NCI-H526 (cell line): ENCODE data around the gene RPRD2.
A peak's percentile ranks its signal among the peaks of the same experiment; 100 is the strongest.

ENCODE experiments used
- DNase-seq, 2 experiments: peaks; one replicate each; lab custom pipeline; 2025; lab: John Stamatoyannopoulos, UW

The RPRD2 gene

GRCh38 chr1:150514913-150515327, 151.0 kb downstream of the RPRD2 start:
- no peak for DNase-seq

- peak; percentile 98 to 100 for DNase-seq
Measured at GRCh38 chr1:150515328-150516049, 151.5 kb downstream of the RPRD2 start, which contains the start of gene FALEC. Gene FALEC, plus strand, starts transcription at chr1:150515752.

- peak; percentile 96 for DNase-seq
Measured at GRCh38 chr1:150516050-150516591, 152.2 kb downstream of the RPRD2 start.

- DNase-seq = peak; percentile 97
Measured at GRCh38 chr1:150516616-150517015, 152.7 kb downstream of the RPRD2 start.

DNA sequence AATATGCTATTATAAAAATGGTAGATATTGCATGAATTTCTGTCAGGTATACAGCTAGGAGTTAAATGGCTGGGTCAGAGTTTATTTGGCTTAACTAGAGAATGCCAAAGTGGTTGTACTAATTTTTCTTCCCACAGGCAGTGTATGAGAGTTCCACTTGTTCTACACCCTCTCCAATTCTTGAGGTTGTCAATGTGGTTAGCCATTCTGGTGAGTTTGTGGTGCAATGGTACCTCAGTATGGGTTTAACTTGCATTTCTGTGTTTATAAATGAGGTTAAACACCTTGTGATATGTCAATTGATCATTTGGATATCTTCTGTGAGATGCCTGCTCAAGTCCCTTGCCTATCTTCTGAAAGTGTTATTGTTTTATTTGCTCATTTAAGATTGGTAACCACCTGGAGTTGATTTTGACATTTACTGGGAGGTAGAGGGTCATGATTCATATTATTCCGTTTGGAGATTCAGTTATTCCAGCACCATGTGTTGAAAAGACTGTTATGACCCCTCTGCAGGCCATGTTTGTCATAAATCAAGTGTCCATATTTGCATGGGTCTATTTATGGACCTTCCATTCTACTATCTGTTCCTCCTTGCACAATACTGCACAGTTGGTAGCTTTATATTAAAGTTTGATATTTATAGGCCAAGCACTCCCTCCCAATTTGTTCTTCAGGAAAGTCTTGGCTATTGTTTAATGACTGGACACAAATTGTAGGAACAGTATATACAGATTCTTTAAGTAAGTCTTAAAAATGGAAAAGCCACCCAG, 157.4 kb downstream of the RPRD2 start:
- peak; percentile 45 to 70 for DNase-seq

- no peak for DNase-seq
Measured at GRCh38 chr1:150525348-150525747, 161.4 kb downstream of the RPRD2 start.
